Retinal pigment epithelial cell (primary cell): Measurements from ENCODE around the gene AKAP1.
A peak's percentile ranks its signal among the peaks of the same experiment; 100 is the strongest.

ENCODE experiments used
- DNase-seq: peaks from one replicate; pipeline ENCODE4 v3.0.0-alpha.2; 2010; ENCODE audit warnings: low read depth
- H3K4me3 ChIP-seq: 2 replicates; pipeline ENCODE4 v1.5.1; 2011; ENCODE audit warnings: mild to moderate bottlenecking, low read length, control low read depth, moderate library complexity
- CTCF ChIP-seq: conservative IDR thresholded peaks from 2 replicates; pipeline ENCODE4 v1.5.1; 2011; ENCODE audit warnings: low read depth, low read length, control low read depth, inconsistent platforms

Gene AKAP1

GRCh38 chr17:57085448-57086068 lies 512 bp downstream of the AKAP1 start:
- peak; percentile 23 for TF ChIP-seq CTCF
- DNase-seq, result no peak
- peak overlapping the region; percentile 63 for H3K4me3 ChIP-seq

DNA sequence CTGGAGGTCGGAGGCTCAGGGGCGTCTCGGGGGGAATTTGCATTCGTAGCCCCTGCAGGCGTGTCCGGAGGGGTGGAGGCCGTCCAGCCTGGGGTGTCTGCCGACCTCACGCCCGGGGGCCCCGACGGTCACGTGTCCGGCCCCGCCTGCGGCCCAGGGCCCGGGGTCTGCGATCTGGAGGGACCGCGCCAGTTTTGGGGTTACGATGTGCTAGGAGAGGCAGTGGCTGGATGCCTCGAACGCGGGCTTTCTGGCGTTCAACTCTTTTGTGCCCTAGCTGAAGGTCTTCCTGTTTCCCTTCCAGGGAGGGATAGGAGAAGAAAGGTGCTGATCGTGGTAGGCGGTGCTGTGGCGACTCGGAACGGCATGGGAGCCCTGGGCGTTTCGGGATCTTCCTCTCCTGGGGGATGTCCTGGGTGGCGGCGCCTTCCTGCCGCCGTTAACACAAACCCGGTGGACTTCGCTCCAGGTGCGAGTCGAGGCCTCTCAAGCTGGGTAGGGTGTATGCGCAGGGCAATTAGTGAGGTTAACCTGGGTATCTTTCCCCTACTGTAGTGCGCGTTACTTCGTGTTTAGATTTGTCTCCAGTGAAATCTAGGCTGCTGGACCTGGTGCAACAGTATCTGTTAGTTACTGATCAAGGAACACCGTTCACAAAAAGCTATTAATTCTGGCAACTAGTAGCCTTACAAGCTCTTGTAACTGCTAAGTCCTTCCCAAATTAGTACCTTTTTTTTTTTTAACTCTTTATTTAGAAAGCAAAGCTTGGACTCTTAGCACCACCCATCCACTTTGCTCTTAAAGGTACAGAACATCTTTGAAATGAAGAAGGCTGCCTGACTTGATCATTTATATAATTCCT lies 1.3 kb downstream of the AKAP1 start:
- no peak for TF ChIP-seq CTCF
- no peak for DNase-seq
- peak overlapping the region; percentile 63 for H3K4me3 ChIP-seq

DNA sequence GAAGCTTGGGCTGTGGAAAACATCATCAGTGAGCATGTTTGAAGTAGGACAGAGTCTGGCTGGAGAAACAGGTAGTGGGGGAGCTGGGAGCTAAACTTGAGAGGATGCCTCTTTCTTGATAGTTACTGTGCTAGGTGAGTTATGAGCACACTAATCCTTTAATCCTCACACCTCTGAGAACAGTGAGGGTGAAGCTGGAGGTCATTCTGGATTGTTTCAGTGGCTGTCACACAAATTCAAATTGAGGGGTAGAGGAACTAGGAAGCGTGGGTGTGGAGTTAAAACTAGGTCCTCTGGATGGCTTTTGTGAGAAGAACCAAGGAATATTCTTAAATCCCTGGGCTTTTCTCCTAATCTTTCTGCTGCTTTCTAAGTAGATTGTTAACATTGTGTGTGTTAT lies 3.3 kb downstream of the AKAP1 start:
- H3K4me3 ChIP-seq, result no peak overlapping the region
- no peak for TF ChIP-seq CTCF
- no peak for DNase-seq

GRCh38 chr17:57089391-57089790 lies 4.3 kb downstream of the AKAP1 start:
- DNase-seq, result no peak
- no peak overlapping the region for H3K4me3 ChIP-seq

DNA sequence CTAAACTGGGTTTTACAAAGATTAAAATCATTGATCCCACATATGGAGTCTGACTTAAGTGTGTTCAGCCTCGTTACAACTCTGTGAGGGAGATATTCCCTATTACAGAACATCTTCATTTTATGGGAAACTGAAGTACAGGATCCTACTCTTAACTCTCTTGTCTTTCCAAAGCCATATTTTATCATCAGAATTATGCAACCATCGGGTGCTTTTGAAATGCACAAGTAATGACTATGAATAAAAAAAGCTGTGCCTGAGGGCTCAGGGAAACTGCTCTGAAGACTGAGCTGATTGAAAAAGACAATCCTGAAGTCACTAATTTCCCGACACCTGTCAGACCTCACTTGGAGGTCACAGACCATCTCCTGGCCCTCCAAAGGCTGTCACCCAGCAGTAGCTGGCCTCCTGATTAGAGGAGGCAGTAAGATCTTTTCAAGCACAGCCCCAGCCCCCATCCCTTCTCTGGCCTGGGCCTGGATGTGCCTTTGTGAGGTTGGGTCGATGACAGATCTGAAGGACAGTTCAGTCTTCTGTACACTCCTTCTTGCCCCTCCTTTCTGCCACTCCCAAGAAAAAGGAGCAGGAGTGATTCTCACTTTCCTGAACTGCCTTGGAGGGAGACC lies 5.6 kb downstream of the AKAP1 start:
- DNase-seq, result no peak
- TF ChIP-seq CTCF, result no peak
- H3K4me3 ChIP-seq, result no peak overlapping the region

More at GRCh38 chr17:57089391-57089790, 4.3 kb downstream of the AKAP1 start:
- no peak for TF ChIP-seq CTCF

- TF ChIP-seq CTCF, result no peak
- H3K4me3 ChIP-seq, result no peak overlapping the region
- no peak for DNase-seq
These were observed 6.2 kb downstream of the AKAP1 start for GRCh38 chr17:57091186-57091618.
